Measurements from ENCODE around the gene USP20. TPM values are rescaled to one million over a fixed set of nuclear protein-coding genes. Genes with fewer than 3 reads are reported as not detected.

USP20 gene
- polyA plus RNA-seq, 3 donors = 22.4 to 27.8 (median 22.6) TPM

DNA sequence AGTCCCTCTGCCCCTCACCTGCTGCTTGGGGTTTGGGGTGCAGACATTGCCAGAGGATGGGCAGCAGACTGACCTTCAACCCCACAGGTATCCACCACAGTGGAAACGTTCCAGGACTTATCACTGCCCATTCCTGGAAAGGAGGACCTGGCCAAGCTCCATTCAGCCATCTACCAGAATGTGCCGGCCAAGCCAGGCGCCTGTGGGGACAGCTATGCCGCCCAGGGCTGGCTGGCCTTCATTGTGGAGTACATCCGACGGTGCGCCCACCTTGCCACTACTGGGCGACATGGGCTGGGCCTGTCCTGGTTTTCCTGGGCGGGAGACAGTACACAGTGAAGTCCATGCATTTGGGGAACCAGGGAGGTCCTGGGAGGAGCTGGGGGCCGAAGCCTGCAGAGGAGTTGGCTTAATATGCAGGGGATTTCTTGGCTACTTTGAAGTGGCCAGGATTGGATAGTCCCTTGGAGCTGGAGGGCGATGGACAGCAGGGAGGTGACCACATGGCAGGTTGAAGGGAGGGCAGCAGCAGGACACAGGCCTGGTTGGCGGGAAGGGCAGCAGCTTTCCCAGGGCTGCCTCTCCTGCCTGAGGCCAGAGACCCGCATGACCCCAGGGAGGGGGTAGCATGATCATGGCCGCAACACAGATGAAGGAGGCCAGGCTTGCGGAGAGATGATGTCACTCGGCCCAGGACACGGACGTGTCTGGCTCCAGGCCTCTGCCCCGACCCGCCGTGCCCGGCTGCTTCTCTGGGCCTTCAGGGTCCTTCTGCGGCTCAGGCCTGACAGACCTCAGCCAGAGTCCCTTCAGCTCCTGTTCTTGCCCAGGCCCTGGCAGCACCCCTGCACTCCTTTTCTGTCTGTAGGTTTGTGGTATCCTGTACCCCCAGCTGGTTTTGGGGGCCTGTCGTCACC is 34.6 kb downstream of the USP20 start:
- DNase-seq = no peak

DNA sequence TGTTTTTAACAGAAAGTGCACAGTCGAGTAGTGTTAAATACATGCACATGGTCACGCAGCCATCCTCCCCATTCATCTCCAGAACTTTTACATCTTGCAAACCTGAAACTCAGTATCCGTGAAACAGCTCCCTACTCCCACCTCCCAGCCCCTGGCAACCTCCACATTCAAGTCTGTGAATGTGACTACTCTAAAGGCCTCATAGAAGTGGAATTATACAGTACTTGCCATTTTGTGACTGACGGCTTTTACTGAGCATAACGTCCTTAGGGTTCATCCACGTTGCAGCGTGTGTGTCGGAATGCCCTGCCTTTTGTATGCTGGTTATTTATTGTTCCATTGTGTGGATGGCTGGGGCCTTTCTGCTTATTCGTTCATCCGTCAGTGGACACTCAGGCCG is 35.8 kb downstream of the USP20 start:
- DNase-seq = peak; percentile 68

DNA sequence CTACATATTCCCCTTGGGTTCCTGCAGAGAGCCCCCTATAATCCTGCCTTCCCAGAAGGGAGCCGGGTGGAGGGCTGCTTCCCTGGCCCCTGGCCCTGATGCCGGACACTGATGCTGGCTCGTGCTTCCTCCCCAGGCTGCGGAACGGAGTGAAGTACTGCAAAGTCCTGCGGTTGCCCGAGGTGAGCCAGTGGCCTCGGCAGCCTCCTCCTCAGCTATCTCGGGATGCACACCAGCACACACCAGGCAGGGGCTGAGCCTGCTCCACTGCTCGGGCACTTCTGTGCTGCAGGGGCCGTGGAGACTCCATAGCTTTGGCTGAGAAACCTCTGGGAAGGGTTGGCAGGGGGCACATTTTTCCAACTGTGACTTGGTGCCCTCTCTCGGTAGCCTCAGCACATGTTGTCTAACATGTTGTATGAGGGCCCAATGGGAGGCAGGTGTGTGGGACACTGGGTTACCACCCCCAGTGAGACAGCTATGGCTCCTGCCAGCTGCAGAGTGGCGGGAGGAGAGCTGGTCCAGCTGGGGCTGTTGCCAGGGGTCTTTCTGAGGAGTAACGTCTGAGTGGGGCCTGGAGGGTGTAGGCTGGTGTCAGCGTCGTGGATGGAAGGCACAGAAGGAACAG is 38.4 kb downstream of the USP20 start:
- no peak for DNase-seq

DNA sequence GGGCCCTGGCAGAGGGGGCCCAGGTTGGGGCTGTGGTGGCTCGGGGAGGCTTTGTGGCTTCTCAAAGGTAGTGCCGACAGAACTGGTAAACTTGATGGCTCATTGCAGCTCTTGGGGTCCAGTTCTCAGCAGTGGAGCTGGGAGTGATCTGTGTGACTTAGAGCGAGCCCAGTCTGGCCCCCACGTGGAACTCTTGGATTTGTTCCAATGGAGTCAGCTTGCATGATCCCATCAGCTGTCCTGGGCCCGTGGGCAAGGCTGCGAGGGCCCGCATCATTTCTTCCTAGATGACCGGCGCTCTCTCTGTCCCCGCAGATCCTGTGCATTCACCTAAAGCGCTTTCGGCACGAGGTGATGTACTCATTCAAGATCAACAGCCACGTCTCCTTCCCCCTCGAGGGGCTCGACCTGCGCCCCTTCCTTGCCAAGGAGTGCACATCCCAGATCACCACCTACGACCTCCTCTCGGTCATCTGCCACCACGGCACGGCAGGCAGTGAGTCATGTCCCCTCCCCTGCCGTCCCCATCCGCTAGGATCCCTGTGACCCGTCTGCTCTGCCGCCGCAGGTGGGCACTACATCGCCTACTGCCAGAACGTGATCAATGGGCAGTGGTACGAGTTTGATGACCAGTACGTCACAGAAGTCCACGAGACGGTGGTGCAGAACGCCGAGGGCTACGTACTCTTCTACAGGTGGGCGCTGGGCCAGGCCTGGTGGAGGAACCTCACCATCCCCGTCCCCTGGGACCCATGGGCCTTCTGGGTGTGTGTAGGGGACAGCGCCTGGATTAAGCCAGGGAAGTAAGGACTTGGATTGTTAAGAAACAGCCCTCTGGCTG is 39.2 kb downstream of the USP20 start:
- DNase-seq = no peak

DNA sequence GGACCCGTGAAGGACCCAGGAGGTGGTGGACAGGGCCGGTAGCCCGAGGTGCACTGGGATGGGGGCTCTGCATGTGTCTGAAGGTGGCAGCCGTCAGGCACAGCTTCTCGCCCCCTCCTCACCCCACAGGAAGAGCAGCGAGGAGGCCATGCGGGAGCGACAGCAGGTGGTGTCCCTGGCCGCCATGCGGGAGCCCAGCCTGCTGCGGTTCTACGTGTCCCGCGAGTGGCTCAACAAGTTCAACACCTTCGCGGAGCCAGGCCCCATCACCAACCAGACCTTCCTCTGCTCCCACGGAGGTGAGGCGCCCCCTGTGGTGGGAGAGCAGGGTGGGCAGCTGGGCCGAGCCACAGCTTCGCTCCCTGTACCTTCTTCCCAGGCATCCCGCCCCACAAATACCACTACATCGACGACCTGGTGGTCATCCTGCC is 39.9 kb downstream of the USP20 start:
- DNase-seq = no peak

DNA sequence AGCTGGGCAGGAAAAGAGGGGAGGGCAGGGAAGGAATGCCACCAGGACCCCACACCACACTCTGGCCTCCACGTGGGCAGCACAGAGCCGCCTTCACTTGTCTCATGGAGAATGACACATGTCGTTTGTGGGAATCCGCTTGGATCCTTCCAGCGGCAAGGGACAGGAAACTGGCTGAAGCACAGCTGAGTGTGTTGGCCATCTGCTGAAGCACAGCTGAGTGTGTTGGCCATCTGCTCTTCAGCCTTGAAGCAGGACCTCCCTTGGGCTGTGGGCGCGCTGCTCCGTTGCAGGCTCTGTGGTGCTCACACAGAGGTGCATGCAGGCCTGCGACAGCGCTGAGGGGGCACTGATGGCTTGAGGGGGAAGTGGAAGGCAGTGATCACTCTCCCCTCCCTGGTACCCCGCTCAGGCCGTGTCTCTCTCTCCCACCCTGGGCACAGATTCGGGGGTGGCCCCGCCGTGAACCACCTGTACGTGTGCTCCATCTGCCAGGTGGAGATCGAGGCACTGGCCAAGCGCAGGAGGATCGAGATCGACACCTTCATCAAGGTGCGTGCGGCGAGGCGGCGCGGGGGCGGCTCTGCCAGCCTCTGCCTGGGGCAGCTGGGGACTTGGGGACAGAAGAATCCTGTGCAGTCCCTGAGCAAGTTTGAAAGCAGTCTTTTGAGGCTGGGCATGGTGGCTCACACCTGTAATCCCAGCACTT is 40.6 kb downstream of the USP20 start:
- DNase-seq = no peak

DNA sequence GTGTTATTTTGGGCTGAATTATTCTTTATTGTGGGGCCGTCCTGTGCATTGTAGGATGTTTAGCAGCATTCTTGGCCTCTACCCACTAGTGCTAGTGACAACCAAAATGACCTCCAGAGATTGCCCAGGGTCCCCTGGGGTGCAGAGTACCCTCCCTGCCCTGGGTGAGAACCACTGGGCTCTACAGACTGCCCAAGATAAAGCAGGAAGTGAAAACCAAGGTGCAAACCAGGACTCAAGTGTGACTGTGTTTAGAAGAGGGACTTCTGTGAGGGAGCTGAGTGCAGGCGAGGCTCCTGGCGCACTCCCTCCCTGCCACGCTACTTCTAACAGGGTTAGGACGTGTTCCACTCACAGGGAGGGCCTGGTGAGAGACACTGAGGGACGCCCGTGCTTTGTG is 41.6 kb downstream of the USP20 start:
- DNase-seq = no peak

DNA sequence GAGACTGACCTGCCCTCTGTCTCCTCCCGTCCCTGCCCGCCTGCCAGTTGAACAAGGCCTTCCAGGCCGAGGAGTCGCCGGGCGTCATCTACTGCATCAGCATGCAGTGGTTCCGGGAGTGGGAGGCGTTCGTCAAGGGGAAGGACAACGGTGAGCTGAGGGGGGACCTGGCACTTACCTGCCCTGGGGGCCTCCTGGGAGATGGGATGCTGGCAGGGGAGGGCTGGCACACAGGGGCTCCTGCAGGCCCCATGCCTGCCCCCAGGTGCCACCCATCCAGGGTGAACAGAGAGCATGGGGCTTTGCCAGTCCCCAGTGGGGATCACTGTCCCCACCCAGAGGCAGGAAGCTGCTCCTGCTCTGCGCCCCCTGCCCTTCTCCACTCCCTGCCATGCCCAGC is 43.0 kb downstream of the USP20 start:
- DNase-seq = no peak

DNA sequence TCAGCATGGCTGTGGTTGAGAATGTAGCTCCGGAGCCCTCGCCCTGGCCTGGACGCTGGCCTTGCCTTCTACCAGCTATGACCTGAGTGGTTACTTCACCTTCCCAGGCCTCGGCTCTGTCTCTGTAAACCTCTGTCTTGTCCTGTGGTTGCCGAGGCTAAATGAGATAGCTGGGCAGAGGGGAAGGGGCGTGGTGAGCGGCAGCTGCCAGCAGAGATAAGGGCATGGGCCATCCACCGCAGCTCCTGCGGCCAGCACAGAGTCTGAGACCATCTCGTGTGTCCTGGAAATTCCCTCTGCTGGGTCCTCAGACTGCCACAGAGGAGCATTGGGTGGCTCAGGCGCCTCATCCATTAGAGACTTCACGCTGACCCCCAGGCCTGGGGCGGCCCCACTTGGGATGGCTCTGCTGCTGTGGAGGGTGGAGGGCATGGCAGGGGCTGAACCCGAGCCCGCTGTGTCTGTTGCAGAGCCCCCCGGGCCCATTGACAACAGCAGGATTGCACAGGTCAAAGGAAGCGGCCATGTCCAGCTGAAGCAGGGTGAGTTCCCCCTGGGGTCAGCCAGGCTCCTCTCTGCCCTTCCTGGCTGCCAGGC is 43.9 kb downstream of the USP20 start:
- DNase-seq = no peak

DNA sequence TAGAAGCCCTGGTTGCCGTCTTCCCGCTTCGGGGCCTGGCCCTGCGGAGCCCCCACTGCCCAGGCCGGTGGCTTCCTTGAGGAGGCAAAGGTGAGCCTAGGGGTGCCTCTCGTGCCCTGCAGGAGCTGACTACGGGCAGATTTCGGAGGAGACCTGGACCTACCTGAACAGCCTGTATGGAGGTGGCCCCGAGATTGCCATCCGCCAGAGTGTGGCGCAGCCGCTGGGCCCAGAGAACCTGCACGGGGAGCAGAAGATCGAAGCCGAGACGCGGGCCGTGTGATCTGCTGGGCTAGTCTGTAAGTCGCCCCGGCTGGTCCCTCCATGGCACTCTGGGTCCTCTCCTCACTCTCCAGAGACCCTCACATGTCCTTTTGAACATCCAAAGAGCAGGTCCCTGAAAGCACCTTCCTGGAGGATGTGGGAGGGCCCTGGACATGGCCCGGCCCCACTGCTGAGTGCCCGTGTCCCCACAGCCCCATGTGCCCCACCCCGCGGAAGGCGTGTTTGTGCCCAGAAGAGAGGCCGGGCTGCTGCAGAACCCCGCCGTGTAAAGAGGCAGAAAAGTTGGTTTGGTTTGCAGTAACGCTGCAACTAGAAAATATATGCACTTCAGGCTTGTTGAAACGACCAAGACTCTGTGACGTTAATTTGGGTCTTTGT is 44.9 kb downstream of the USP20 start:
- no peak for DNase-seq

DNA sequence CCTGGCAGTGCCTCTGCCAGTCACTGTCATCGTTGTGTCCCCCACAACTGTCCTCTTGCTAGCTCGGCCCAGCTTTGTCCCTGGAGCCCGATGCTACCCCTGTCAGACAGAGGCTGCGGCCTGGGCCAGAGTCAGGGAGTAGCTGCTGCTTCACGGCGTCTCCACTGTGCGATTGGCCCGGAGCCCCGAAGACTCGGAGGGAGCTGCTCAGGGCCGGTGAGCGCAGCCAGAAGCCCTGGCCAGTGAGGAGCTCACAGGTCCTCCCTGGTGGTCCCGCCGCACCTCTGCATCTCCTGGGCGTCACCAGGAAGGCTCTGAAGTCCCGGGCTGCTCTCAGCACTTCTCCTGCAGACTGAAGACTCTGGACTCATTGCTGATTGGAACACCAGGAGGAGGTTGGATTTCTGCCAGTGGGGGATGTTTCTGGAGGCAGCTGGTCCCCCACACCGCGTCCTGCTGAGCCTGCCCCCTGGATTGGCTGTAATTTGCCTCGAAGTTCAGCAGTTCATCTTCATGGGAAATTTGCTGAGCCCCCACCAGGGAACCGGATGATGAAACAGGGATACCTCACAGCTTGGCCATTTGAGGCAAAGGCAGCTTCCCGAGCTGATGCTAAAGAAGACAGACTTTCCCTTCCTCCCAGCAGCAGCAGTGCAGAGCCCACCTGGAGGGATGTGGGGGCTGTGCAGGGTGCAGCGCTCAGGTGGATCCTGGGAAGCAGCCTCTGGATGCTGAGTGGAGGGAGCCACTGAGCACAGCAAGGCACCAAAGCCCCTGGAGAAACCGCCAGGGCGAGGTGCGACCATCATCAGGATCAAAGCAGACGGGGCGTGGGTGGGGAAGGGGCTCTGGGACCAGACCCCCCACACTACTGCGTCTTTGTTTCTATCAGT is 45.6 kb downstream of the USP20 start:
- no peak for DNase-seq

DNA sequence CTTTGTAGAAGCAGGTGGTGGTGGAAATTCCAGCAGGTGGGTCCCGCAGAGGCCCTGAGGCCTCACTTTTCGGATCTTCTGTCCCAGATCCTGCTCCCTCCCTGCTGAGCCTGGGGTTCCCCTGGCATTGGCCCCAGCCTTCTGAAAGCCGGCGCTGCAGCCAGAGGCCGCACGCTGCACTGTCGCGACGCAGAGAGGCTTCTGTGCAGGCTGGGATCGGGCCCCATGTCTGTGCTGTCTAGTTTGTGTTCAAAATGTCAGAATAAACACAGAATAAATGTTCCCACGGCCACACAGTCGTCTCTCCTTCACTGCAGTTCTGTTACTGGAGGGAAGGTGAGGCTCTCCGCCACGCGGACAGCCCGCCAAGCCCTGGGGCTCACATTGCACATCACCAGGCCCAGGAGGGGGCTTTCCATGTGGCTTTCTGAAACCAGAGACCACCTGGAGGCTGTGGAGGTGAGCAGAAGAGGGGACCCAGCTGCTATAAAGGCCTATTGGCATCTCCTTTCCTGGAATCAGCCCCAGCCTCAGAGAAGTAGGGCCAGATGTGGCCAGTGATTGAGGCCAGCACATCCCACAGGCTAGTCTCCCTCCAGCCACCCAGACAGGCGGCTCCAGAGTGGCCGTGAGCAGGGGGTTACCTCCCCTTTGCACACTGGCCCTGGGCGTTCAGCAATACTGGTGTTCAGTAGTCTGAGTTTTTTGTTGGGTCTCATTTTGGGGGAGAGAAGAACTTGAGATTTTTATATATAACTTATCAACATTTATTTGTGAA is 46.5 kb downstream of the USP20 start:
- DNase-seq = no peak

DNA sequence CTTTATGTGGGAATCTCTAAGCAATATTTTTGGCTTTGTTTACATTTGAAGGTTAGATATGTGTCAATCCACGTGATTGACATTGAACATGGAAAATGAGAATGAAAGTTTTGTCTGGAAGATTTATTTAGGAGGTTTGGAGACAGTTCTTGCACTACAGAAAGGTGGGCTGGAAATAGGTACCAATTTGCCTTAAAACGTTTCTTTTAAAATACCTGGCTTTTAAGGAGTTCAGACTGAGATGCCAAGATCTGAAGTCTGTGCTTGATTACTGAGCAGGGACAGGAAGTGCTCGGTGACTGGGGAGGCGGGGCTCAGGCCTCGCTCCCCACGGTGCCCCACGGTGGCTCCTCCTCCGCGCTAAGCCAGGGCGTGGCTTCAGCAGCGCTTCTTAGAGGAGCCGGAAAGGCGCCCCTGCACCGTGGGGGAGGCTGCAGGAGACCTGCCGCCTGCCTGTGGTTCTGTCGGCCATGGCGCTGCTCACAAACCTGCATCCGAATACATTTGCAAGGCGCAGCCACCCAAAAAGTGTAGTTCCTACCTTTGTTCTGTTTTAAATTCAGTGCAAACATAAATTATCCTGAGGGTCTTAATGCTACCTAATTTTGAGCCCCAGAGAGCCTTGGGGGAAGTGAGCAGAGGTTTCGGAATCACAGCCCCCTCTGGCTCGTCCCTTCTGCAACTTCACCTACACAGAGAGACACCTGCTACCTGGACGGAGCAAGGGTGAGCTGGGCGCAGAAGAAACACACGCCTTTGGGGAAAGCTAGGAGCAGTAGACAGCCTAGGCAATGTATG is 49.2 kb downstream of the USP20 start:
- DNase-seq = peak; percentile 90

DNA sequence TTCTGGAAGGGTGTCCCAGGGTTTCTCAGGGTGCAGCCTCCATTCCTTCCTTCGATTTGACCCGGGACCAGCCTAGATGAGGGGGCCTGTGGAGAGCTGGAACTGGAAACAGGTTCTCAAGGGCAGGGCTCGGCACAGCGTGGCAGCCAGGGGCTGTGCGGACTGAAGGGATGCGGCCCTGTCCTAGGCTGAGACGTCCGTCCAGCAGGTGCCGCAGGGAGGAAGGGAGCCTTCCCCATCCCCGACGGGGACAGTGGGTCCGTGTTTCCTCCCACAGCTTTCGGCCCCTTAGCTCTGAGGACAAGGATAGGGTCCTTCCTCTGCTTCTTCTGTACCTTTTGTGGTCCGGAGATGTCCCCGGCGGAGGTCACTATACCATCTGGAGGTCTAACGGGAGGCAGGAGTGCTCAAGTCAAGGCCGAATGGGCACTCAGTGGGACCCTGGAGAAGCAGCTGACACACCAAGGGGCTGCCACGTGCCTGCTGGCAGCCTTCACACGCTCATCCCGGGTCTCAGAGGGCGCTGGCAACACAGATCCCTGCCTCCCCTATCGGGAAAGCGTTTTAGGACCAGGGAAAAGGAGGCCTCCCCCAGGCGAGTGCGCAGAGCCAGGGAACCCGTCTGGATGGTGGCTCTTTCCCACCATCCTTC is 49.9 kb downstream of the USP20 start:
- DNase-seq = no peak

DNA sequence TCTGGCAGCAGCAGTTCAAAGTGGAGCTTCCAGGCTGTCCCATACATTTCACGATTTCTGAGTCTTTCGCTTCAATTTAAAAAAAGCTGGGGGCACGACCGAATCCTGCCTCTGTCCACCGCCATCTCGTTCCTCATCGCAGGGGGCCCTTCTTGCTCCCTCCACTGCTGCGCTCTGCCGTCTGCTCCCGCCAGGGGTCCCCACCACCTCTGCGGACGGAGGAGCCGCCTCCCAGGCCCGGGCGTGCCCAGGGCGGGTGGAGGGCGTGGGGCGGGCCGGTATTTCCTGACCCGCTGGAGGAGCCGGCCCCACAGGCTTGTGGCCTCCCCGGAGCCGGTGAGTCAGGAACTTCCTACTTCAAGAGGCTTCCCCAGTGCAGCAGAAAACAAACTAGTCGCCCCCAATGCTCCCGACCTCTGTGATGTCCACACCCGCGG is 50.4 kb downstream of the USP20 start:
- peak; percentile 72 for DNase-seq

DNA sequence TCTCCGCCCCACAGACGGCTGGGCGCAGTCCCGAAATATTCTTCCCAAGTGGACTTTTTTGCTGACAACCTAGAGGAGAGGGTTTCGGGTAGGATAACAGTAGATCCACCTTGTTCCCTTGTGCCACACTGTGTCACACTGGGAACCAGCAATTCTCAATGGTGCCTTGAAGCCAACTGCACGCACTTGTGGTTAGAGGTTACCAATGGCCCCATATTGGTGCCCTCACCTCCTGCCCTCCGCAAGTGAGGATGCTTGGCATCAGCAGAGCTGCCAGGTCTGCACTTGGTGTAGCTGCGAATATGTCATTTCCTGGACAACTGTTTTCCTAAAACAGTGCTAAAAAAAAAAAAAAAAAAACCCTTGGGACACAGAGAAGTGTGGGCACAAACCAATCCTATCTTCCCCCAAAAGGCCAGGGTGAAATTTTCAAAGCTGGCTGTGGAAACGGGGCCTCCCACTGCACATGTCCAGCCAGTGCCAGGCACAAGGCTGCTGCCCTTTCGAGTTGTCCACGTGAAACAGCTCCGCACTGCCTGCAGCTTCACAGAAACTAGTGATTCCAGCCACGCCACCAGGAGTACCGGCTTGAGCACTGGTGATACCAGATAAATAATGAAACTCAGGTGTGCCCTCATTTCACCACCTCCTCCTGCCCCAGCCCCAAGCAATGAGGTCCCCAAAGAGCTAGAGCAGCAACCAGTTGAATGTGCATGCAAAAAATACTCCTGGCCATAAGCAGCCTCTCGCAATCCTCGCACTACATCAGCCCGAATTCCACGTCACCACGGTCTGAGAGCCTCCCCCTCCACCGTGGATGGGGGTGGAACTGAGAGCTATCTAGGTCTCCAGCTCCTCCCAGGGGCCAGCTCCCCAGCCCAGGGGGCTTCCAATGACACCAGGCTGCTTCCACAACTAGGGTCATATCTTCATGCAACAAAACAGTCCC is 51.2 kb downstream of the USP20 start:
- no peak for DNase-seq

All from renal pelvis (tissue), 4 donors.